Adrenal gland (tissue), 5 donors: ENCODE measurements around the gene DMWD.

Experiments used
- CTCF ChIP-seq, 6 experiments: fragments of 450-650 bp in 4 of 6; fragments of 200-600 bp in 2 of 6; sonication (generic) in 1 of 6; IDR thresholded peaks; 1 replicate in 5 of 6; 2 replicates in 1 of 6; pipeline versions ENCODE4 v1.5.1 to v1.8.0; 2016 to 2021; ENCODE audit warnings: antibody characterized with exemption in 6 of 6, mild to moderate bottlenecking in 2 of 6, moderate library complexity in 1 of 6
- POLR2A ChIP-seq, 2 donors: fragments of 450-650 bp; IDR thresholded peaks; one replicate each; pipeline ENCODE4 v1.6.1; 2017; ENCODE audit warnings: antibody characterized with exemption in 2 of 2, mild to moderate bottlenecking in 2 of 2, moderate library complexity in 1 of 2
- donor health status: DM: no; HTN: no; CAD: no.

DNA sequence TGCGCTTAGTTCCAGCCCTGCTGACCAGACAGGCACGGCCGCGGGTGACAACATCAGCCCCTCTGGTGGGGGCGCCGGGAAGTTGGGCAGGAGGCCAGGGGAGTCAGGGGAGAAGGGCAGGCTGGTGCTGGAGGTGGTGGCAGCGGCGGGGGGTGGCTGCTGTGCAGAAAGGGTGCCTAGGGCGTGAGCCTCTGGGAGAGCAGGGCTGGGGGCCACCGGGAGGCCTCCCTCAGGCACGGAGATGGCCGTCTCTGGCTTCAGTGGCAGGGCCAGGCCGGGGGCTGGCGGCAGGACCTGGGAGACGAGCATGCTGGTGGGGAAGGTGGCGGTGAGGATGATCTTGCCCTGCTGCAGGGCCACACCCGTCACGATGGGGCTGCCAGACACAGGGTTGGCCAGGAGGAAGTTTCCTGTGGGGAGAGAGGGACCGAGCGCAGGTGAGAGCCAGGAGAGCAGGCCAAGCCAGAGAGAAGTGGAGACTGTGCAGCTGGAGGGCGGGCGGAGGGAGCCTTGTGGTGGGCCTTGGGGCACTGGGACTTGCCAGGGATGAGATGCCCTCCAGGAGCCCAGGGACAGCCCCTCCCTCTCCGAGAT lies 26.8 kb downstream of the DMWD start:
- TF ChIP-seq CTCF (IDR thresholded peaks at IDR 0.05) (no peak), POLR2A (IDR thresholded peaks at IDR 0.05) (no peak)
